Stimulated activated CD8-positive, alpha-beta memory T cell treated with anti-CD3 and anti-CD28 coated beads, Interleukin-15, amount 100 ng/mL, for 1 hour (primary cell): ENCODE results near the gene ACP3.
"Not testable (repeated sequence)": the region's sequence is repeated elsewhere in the genome, so short reads cannot be mapped to it uniquely, and the experiment has no call there.

Experiments used
- DNase-seq: peaks from one replicate; pipeline ENCODE4 v3.0.0-alpha.2; 2020; ENCODE audit warnings: low read depth

The ACP3 gene

GRCh38 chr3:132360717-132361116, 43.5 kb downstream of the ACP3 start:
- no peak for DNase-seq

- no peak for DNase-seq
These were observed 45.1 kb downstream of the ACP3 start for GRCh38 chr3:132362329-132362728.

- no peak for DNase-seq
These were observed 51.3 kb downstream of the ACP3 start for GRCh38 chr3:132368515-132368914.

- no peak for DNase-seq
These were observed 51.8 kb downstream of the ACP3 start for GRCh38 chr3:132368962-132369361.

GRCh38 chr3:132376945-132377354, 59.7 kb downstream of the ACP3 start:
- not testable (repeated sequence) for DNase-seq

- no peak for DNase-seq
These were observed 61.0 kb downstream of the ACP3 start for GRCh38 chr3:132378048-132378762.

- DNase-seq, result no peak
These were observed 61.6 kb downstream of the ACP3 start for GRCh38 chr3:132378846-132379245.

- no peak for DNase-seq
These were observed 63.7 kb downstream of the ACP3 start for GRCh38 chr3:132380920-132381319.

GRCh38 chr3:132381348-132381944, 64.2 kb downstream of the ACP3 start:
- no peak for DNase-seq

- DNase-seq, result no peak
These were observed 65.1 kb downstream of the ACP3 start for GRCh38 chr3:132382267-132382666.

- DNase-seq, result no peak
These were observed 65.5 kb downstream of the ACP3 start for GRCh38 chr3:132382688-132383194.

- no peak for DNase-seq
These were observed 69.1 kb downstream of the ACP3 start for GRCh38 chr3:132386259-132386658.

GRCh38 chr3:132392675-132393074, 75.5 kb downstream of the ACP3 start:
- DNase-seq, result not testable (repeated sequence)

- DNase-seq, result no peak
These were observed 77.1 kb downstream of the ACP3 start for GRCh38 chr3:132394320-132394719.

- DNase-seq, result no peak
These were observed 77.9 kb downstream of the ACP3 start for GRCh38 chr3:132395126-132395525.

- DNase-seq, result no peak
These were observed 79.0 kb downstream of the ACP3 start for GRCh38 chr3:132396255-132396654.

GRCh38 chr3:132396776-132397175, 79.6 kb downstream of the ACP3 start:
- not testable (repeated sequence) for DNase-seq

- no peak for DNase-seq
These were observed 82.1 kb downstream of the ACP3 start for GRCh38 chr3:132399054-132399929.

- no peak for DNase-seq
These were observed 84.0 kb downstream of the ACP3 start for GRCh38 chr3:132401255-132401654.

GRCh38 chr3:132404276-132404675, 87.1 kb downstream of the ACP3 start:
- no peak for DNase-seq

- DNase-seq, result no peak
These were observed 88.0 kb downstream of the ACP3 start for GRCh38 chr3:132405188-132405587.

GRCh38 chr3:132405609-132406299, 88.5 kb downstream of the ACP3 start:
- DNase-seq, result no peak
